Heart right ventricle (tissue), 16 donors: Measurements from ENCODE around the gene KCNQ5. TPM values are rescaled to one million over a fixed set of nuclear protein-coding genes. Genes with fewer than 3 reads are reported as not detected.
"Not testable (repeated sequence)": the region's sequence is repeated elsewhere in the genome, so short reads cannot be mapped to it uniquely, and the experiment has no call there.

Source experiments
- ATAC-seq, 8 donors: fragments of 200-7000 bp; cut with Tn5 transposase; one replicate each; pipeline ENCODE4 v1.9.1; 2020; ENCODE audit warnings: mild to moderate bottlenecking in 8 of 8, moderate library complexity in 8 of 8, moderate number of reproducible peaks in 1 of 8
- DNase-seq, 2 donors: peaks; one replicate each; pipeline ENCODE4 v3.0.0-alpha.2; 2020
- H3K27ac ChIP-seq, 10 donors: fragments of 200-600 bp; sonication (generic) in 2 of 10; one replicate each; pipeline versions ENCODE4 v1.5.0 to v1.8.0; 2020 to 2022; ENCODE audit warnings: mild to moderate bottlenecking in 3 of 10
- H3K27me3 ChIP-seq, 7 donors: fragments of 200-600 bp; one replicate each; pipeline ENCODE4 v1.8.0; 2021 to 2022; ENCODE audit warnings: mild to moderate bottlenecking in 2 of 7
- H3K36me3 ChIP-seq, 9 donors: fragments of 200-600 bp; sonication (generic) in 1 of 9; one replicate each; pipeline versions ENCODE4 v1.5.0 to v1.8.0; 2020 to 2022; ENCODE audit warnings: mild to moderate bottlenecking in 2 of 9
- H3K4me1 ChIP-seq, 9 donors: fragments of 200-600 bp; sonication (generic) in 1 of 9; one replicate each; pipeline versions ENCODE4 v1.5.0 to v1.8.0; 2020 to 2022; ENCODE audit warnings: mild to moderate bottlenecking in 4 of 9
- H3K4me3 ChIP-seq, 10 donors: fragments of 200-600 bp; sonication (generic) in 2 of 10; one replicate each; pipeline versions ENCODE4 v1.5.0 to v1.8.0; 2020 to 2022; ENCODE audit warnings: mild to moderate bottlenecking in 7 of 10, moderate library complexity in 2 of 10
- H3K9me3 ChIP-seq, 11 donors: fragments of 200-600 bp in 10 of 11; sonication (generic) in 2 of 11; one replicate each; pipeline versions ENCODE4 v1.5.0 to v1.8.0; 2013 to 2022; ENCODE audit warnings: mild to moderate bottlenecking in 2 of 11, control low read depth in 1 of 11, moderate library complexity in 1 of 11
- WGBS, 2 donors: extraction: QIAGEN DNeasy Blood & Tissue Kit; methylation state at CpG; one replicate each; pipeline ENCODE4 v1.1.7; 2013; ENCODE audit warnings: inconsistent platforms in 1 of 2; 5-methylcytosine and 5-hydroxymethylcytosine counted together
- intact Hi-C, 10 donors: fragments of 100-400 bp; cut with DNase I; formaldehyde crosslinking; loops; one replicate each; pipeline versions ENCODE4 v1.11.1 to v1.14.2; 2022
- polyA plus RNA-seq, 2 donors: library from polyadenylated mRNA; stranded (reverse); fragments of 200-250 nt; gene quantifications; one replicate each; pipeline ENCODE4 v1.2.3, GENCODE V29; 2013
- total RNA-seq, 10 donors: library from RNA; stranded (reverse); fragmentation: NEBNext Ultra II Directional in 3 of 10; extraction: Animal tissue kit (Norgen Biotek cat#: 25700) in 3 of 10; gene quantifications; one replicate each; pipeline versions ENCODE4 v1.2.1 to v1.2.4, GENCODE V29; 2021 to 2023
- TF ChIP-seq, protein P1 (sequence below), 9 donors: fragments of 200-600 bp; sonication (generic) in 2 of 9; IDR thresholded peaks; one replicate each; pipeline versions ENCODE4 v1.5.0 to v1.8.0; 2021 to 2022; ENCODE audit warnings: antibody characterized with exemption in 9 of 9, mild to moderate bottlenecking in 5 of 9, moderate library complexity in 1 of 9
- donor health status: Arrhythmogenic right ventricular cardiomyopathy.
- donor health status: ischemic (EF 13 %, LVEDD 7.1; RV severe dilation, severe dysfunction).
- donor health status: healthy with polysubstance abuse.
- donor health status: DM: no; HTN: yes; CAD: no.
- donor health status: DM: no; HTN: no; CAD: no.
- donor health status: ischemic (EF 25% LVEDD 6.9; RV normal size, moderate dysfunction).
- donor health status: ischemic (EF 25% LVEDD 5.7; RV mildly dilated, moderate dysfunction).
- donor health status: healthy.
- donor health status: DM: yes; HTN: yes; CAD: no.
- donor health status: Ischemic cardiomyopathy.
- donor health status: ischemic (EF 35%, LVEDD 5.7; RV mildly dilated, moderate dysfunction).
- donor health status: nonischemic (EF 11% LVEDD 7.7; RV severe dilation, severe dysfunction).
- donor health status: DM: yes; HTN: yes; CAD: no.
- donor health status: PGD.
- donor health status: ischemic (EF 29% LVEDD 5.4; RV normal size, mild dysfunction).
- donor health status: nonischemic (EF 23%, LVEDD 6.1; RV moderate dilation, normal function).

KCNQ5 gene
- total and polyA plus RNA-seq, 12 donors, result under 0.01 to 0.15 (median 0.12) TPM; not detected in 9

DNA sequence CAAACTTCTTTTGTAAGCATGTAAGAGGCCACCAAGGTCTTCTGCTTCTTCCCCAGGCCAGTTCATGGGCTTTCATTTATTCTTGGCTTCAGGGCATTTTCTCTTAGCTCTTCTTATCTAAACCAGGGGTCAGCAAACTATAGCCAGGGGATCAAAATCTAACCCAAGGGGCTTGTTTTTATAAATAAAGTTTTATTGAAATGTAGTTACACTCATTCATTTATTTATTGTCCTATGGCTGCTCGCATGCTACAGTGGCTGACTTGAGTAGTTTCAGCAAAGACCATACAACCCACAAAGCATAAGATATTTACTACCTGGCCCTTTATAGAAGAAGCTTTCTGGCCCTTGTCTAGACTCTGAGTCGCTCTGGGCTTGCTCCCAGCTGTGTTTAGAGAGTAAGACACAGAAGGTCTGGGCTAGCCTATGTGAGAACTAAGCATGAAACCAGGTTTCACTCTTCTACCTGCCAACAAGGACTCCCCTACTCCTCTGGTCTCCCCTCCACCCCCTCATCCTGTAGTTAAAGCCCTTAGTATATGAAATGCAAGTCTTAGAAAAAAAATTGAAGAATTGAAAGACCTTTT, 560.2 kb downstream of the KCNQ5 start:
- ATAC-seq, result no peak
- WGBS, 2 donors, result 77 to 83% methylated on average over 2 of the region's 2 CpGs
- intact Hi-C loops, result loop anchor here in 7 of 10 donors (5.0 to 10.0 kb wide), 3 partner anchors 133 to 770 kb away; no protein-coding TSS in a partner anchor

DNA sequence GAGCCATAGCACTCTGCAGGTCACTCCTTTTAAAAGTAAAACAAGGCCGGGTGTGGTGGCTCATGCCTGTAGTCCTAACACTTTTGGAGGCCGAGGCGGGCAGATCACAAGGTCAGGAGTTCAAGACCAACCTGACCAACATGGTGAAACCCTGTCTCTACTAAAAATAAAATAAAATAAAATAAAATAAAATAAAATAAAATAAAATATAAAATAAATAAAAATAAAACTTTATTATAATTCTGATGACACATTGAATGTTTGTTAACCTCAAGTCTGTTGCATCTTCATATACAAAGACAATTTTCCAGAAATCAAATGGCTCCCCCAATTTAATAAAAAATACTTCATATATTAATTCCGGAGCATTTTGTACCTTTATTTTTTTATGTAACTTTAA, 571.4 kb downstream of the KCNQ5 start:
- H3K9me3 ChIP-seq, H3K27ac ChIP-seq, DNase-seq, ATAC-seq, H3K4me3 ChIP-seq, H3K4me1 ChIP-seq, H3K27me3 ChIP-seq, intact Hi-C loops, H3K36me3 ChIP-seq: not testable (repeated sequence)
- WGBS, 2 donors, result 93 to 96% methylated on average over 4 of the region's 4 CpGs

More for the DNA sequence above, 560.2 kb downstream of the KCNQ5 start:
- Histone ChIP-seq H3K4me1 (peaks cover 0 to 4% (median 0%) of the 10 kb centered on the region in 9 donors), H3K9me3 (no peaks in the 10 kb centered on the region), H3K36me3 (no peaks in the 10 kb centered on the region), H3K4me3 (no peak overlapping the region), H3K27ac (no peak overlapping the region), H3K27me3 (peaks cover 0 to 11% (median 0%) of the 10 kb centered on the region in 7 donors)
- no peak for DNase-seq
- TF ChIP-seq, protein P1, sequence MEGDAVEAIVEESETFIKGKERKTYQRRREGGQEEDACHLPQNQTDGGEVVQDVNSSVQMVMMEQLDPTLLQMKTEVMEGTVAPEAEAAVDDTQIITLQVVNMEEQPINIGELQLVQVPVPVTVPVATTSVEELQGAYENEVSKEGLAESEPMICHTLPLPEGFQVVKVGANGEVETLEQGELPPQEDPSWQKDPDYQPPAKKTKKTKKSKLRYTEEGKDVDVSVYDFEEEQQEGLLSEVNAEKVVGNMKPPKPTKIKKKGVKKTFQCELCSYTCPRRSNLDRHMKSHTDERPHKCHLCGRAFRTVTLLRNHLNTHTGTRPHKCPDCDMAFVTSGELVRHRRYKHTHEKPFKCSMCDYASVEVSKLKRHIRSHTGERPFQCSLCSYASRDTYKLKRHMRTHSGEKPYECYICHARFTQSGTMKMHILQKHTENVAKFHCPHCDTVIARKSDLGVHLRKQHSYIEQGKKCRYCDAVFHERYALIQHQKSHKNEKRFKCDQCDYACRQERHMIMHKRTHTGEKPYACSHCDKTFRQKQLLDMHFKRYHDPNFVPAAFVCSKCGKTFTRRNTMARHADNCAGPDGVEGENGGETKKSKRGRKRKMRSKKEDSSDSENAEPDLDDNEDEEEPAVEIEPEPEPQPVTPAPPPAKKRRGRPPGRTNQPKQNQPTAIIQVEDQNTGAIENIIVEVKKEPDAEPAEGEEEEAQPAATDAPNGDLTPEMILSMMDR (IDR thresholded peaks at IDR 0.05), result no peak

DNA sequence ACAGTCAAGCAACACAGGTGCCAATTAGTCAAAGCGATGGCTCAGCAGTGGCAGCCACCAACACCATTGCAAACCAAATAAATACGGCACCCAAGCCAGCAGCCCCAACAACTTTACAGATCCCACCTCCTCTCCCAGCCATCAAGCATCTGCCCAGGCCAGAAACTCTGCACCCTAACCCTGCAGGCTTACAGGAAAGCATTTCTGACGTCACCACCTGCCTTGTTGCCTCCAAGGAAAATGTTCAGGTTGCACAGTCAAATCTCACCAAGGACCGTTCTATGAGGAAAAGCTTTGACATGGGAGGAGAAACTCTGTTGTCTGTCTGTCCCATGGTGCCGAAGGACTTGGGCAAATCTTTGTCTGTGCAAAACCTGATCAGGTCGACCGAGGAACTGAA, 572.9 kb downstream of the KCNQ5 start:
- no peaks in the 10 kb centered on the region for H3K9me3 ChIP-seq
- TF ChIP-seq, protein P1 (IDR thresholded peaks at IDR 0.05), result no peak
- ATAC-seq (no peak), DNase-seq (no peak)
- H3K27ac ChIP-seq, result no peak overlapping the region
- no peaks in the 10 kb centered on the region for H3K27me3 ChIP-seq
- intact Hi-C loops, result no loop called here
- no peak overlapping the region for H3K4me3 ChIP-seq
- no peaks in the 10 kb centered on the region for H3K4me1 ChIP-seq
- H3K36me3 ChIP-seq, result no peaks in the 10 kb centered on the region
- 88 to 93% methylated on average over 7 of the region's 7 CpGs for WGBS, 2 donors

DNA sequence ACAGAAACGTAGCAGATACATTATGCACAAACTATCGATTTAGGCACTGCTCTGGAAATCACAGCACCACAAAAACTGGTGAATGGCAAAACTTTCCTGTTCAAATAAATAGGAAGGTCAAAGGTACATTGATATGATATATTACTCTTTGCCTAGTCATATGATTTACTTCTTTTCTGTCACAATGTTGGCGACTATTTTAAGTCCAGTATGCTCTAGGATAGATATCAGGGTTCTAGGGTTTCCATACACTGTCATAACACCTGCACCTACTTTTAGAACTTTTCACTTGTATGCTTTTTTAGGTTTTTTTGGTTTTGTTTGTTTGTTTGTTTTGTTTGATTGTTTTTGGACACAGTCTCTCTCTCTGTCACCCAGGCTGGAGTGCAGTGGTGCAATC, 578.4 kb downstream of the KCNQ5 start:
- 83 to 91% methylated on average over 3 of the region's 3 CpGs for WGBS, 2 donors
- no peak for ATAC-seq

DNA sequence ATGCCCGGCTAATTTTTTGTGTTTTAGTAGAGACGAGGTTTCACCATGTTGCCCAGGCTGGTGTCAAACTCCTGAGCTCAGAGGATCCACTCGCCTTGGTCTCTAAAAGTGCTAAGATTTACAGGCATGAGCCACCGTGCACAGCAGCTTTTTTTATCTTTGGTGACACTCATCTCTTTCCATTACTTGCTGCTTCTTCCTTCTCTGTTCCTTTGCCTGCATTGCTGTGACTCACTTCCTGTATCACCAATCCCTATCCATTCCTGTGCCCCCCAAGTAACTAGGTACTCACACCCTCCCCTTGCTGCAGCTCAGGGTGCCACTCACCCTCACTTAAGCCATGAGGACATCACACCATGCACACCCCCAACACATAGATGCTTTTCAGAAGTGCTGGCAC, 578.9 kb downstream of the KCNQ5 start:
- Histone ChIP-seq H3K36me3 (no peaks in the 10 kb centered on the region), H3K4me1 (no peaks in the 10 kb centered on the region), H3K9me3 (no peaks in the 10 kb centered on the region), H3K27me3 (no peaks in the 10 kb centered on the region), H3K4me3 (no peak overlapping the region), H3K27ac (no peak overlapping the region)
- ATAC-seq (no peak), DNase-seq (no peak)
- TF ChIP-seq, protein P1 (IDR thresholded peaks at IDR 0.05), result no peak
- intact Hi-C loops, result no loop called here
- 73 to 76% methylated on average over 4 of the region's 4 CpGs for WGBS, 2 donors

More for the DNA sequence above, 578.4 kb downstream of the KCNQ5 start:
- H3K9me3 ChIP-seq, result no peaks in the 10 kb centered on the region
- TF ChIP-seq, protein P1 (IDR thresholded peaks at IDR 0.05), result no peak
- no peaks in the 10 kb centered on the region for H3K4me1 ChIP-seq
- H3K27me3 ChIP-seq, result no peaks in the 10 kb centered on the region
- H3K27ac ChIP-seq, result no peak overlapping the region
- H3K4me3 ChIP-seq, result no peak overlapping the region
- no peaks in the 10 kb centered on the region for H3K36me3 ChIP-seq
- intact Hi-C loops, result no loop called here
- no peak for DNase-seq
